IPS DF 19.7 (cell line): Measurements from ENCODE around the gene UBXN2A.
"Not testable (repeated sequence)": the region's sequence is repeated elsewhere in the genome, so short reads cannot be mapped to it uniquely, and the experiment has no call there.

Source experiments
- DNase-seq: peaks from one replicate; pipeline ENCODE4 v3.0.0-alpha.2; 2013; ENCODE audit warnings: low read depth, low spot score

UBXN2A gene

GRCh38 chr2:23940718-23941620 lies 706 bp downstream of the UBXN2A start:
- no peak for DNase-seq

- no peak for DNase-seq
Observed at GRCh38 chr2:23941644-23942043, 1.4 kb downstream of the UBXN2A start.

DNA sequence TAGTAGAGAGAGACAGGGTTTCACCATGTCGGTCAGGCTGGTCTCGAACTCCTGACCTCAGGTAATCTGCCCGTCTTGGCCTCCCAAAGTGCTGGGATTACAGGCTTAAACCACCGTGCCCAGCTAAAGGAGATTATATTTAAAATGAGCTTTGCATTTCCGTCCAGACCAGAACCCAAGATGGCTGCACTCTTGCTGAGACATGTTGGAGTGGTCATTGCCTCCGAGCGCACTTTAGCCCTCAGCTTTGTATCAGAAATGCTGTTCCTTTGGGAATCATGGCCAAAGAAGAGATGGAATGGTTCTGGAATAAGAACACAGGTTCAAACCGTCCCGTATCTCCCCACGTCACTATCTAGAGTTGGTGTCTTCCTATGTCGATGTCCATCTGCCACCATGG lies 3.4 kb downstream of the UBXN2A start:
- DNase-seq, result no peak

DNA sequence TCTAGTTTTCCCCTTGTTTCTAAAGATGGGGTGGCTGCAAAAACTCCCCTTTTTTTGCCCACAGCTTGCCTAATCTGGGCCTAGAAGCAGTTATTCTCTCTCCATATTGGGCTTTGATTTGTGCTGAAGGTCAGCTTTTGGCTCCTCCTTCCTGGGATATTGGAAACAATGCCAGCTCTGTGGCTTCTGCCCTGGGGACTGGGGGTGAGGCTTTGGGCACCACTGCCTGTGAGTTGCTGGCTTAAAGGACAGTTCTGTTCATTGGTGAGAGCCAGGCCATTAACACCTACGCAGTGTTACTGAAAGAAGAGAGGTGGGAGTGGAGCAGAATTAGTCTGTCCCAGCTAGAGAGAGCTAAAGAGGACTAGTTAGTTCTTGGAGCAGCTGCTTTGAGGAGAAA lies 4.3 kb downstream of the UBXN2A start:
- no peak for DNase-seq

DNA sequence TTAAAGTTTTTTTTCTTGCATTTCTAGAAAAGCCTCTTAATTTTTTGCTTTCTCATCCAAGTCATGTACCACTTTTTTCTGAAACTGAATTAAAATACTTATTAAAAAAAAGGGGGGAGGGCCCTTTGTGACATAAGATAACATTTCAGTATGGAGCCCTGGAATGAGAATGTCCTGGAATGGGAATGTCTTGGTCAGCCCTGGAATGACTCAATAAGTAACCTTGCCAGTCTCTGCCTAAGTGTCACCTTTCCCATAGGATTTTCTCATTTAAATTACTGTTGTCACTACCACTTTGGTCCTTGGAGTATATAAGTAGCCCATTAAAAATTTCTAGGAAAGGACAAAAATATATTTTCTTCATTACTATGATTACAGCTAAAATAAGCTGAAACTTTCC lies 4.7 kb downstream of the UBXN2A start:
- no peak for DNase-seq

DNA sequence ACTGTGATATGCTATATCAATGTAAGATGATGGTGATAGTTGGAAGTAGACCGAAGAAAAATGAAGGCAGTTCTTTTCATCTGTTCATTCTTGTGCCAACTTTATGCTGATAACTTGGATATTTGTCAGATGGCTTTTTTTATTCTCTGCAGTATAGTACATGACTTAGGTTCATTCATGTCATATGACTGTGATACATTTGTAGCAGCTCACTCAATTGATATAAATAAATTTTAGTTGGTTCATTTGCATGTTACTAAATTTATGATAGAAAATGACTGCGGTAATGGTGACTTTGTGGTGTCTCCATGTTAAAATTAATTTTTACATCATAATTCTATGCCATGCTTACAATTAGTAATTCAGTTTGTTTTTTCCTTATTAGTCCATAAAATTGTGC lies 7.1 kb downstream of the UBXN2A start:
- no peak for DNase-seq

GRCh38 chr2:23952558-23952957 lies 12.3 kb downstream of the UBXN2A start:
- not testable (repeated sequence) for DNase-seq

DNA sequence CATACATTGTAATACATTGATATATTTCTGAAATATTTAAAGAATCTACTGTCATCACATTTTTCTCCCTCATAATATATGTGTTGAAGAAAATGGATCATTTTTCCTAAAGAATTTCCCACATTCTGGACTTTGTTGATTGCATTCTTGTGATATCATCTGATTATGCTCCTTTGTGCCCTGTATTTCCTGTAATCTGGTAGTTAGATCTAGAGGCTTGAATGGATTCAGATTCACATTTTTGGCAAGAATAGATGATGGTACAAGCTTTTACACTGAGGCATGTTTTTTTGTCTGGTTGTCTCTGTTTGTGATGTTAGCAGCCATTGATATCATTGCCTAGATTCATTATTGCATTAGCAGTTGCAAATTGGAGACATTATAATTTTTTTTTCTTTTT lies 13.4 kb downstream of the UBXN2A start:
- no peak for DNase-seq

GRCh38 chr2:23954325-23955014 lies 14.2 kb downstream of the UBXN2A start:
- DNase-seq, result no peak

GRCh38 chr2:23967846-23968245 lies 27.6 kb downstream of the UBXN2A start:
- no peak for DNase-seq

GRCh38 chr2:23976883-23977282 lies 36.6 kb downstream of the UBXN2A start:
- DNase-seq, result no peak

DNA sequence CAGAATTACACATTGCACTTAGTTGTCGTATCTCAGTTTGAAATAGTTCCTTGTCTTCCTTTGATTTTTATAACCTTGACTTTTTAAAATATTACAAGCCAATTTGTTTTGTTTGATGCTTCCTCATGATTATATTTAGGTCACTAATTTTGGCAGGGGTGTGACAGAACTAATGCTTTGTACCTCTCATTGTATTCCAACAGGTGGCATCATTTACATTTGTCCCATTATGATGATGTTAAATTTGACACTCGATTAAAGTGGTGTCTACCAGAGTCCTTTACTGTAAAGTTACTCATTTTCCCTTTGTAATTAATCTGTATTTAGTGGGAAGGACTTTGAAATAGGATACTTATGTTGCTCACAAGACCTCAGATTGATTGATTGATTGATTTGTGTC lies 48.1 kb downstream of the UBXN2A start:
- no peak for DNase-seq

- no peak for DNase-seq
Observed at GRCh38 chr2:23992931-23993330, 52.7 kb downstream of the UBXN2A start.

GRCh38 chr2:23993736-23994269 lies 53.5 kb downstream of the UBXN2A start:
- DNase-seq, result no peak

- DNase-seq, result no peak
Observed at GRCh38 chr2:23994567-23994966, 54.3 kb downstream of the UBXN2A start.

DNA sequence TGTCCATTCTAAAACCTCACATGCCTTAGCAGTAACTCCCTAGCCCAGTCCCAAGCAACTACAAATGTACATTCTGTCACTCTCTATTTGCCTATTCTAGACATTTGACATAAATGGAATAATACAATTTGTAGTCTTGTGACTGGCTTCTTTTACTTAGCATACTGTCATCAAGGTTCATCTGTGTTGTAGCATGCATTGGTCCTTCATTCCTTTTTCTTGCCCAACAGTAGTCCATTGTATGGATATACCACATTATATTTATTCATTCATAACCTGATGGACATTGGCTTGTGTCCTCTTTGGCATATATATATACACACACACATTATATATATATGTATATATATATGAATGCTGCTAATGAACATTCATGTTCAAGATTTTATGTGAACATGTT lies 67.4 kb downstream of the UBXN2A start:
- DNase-seq, result no peak

DNA sequence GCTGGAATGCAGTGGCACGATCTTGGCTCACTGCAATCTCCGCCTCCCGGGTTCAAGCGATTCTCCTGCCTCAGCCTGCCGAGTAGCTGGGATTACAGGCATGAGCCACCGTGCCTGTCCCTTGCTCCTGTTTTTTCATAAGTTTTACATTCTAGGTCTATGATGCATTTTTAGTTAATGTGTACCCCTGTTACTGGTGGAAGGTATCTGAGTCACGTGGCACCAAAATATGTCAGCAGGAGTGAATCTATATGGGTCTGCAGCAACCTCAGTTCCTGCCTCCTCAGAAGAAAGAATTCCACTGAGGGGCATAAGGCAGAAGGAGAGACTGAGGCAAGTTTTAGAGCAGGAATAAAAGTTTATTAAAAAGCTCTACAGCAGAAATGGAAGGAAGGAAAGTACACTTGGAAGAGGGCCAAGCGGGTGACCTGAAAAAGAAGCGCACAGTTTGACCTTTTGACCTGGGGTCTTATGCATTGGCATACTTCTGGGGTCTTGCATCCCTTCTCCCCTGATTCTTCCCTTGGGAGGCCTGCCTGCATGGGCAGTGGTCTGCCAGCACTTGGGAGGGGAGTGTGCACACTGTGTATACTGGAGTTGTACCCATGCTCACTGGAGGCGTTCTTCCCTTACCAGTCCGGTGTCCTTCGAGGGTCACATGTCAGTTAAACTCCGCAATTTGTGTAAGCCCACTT lies 68.6 kb downstream of the UBXN2A start:
- DNase-seq, result no peak

DNA sequence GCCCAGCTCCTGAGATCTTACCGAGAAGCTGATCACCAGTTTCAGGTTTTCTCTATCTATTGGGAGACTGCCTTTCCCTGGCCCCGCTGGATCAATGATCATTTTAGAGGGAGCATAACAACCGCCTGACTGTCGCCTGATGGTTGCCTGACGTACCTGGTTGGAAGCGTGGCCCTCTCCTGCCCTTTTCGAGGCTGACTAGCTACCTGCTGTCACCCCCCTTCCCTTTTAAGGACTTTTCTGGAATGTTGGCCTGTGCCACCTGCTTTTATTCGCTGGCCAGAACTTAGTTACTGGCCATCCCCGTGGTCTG lies 69.1 kb downstream of the UBXN2A start:
- no peak for DNase-seq

DNA sequence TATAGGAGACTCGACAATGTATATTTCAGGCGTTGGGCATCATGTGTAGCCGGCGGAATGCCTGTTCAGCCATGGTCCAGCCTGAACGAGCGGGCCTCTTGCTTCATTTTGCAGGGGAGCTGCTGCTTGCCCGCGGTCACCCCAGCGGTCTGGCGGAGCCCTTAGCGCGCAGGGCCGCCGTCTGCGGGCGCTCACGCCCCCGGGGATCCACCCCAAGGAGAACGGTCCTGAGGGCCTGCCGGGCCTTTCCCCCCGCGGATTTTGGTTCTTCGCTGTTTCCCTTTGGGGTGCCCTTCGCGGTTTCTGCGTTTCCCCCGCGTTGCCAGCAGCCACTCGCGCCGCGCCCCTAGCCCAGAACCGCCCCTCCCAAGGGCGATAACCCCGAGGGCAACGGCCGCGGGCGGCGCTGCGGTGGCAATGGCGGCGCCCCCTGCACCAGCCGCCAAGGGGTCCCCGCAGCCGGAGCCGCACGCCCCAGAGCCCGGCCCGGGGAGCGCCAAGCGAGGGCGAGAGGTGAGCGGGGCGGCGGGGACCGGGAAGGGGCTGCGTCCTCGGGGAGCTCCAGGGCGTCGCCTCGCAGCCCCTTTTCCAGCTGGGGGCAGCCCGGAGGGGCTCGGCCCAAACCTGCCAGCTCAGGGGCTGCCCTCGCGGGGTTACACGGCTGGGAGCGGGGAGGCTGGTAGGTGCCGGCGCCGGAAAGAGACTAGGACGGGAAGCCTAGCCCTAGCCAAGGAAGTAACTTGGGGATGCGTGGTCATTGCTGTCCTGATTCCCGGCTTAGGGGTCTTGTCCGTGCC lies 69.6 kb downstream of the UBXN2A start, which contains the start of gene MFSD2B:
TSS of gene MFSD2B (plus strand) at position 406 of the 797 bp plus-strand sequence. CDS start at position 418, 12 bp downstream.
- DNase-seq, result no peak

DNA sequence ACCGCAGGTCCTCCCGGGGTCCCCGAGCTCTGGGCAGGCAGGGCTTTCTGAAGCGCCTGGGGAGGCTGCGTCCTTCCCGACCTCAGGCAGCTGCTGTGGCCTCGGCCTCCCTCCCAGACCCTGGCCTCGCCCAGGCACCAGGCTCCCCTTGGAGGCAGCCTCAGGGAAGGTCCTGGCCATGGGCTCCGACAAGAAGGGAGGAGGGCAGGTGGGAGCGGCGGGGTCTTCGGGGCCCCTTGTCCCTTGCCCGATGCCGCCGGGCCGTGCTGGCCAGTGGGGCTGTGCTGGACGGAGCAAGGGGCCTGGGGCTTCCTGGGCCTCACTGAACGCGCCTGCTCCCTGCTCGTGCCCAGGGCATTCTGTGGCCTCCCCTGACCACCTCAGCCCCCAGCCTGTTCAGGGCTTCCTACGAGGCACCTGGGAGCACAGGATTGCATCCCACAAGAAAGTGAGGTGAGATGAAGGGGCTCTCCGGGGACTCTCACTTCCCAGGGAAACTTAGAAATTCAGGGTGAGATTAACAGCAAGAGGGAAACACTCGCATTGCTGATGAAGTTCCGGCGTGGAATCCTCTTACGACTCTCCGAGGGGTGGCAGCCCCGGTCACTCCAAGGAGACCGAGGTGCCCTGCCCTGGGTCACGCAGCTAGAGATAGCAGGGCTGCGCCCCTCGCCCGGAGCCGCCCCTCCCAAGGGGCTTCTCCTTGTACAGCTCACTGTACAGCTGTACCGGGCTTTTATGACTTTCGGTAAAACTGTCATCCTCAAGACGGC lies 70.4 kb downstream of the UBXN2A start:
- DNase-seq, result no peak
